ENCODE results near the gene DPH3. TPM values are rescaled to one million over a fixed set of nuclear protein-coding genes. Genes with fewer than 3 reads are reported as not detected.

Gene DPH3
- total and polyA plus RNA-seq, 9 of the 15 experiments (the other 6 are each of a cell fraction or from before 2014, with no cell fraction given): 15.9 to 131 (median 38.7) TPM

- Histone ChIP-seq H3K27me3 (ENCODE audit: control insufficient read depth in 2 of 2, insufficient read depth in 2 of 2, low read length in 2 of 2) (peaks cover 10 to 11% of the 10 kb centered on the region in 2 experiments), H3K4me1 (replicated peaks in 1 of 2; ENCODE audit: control insufficient read depth in 2 of 2, insufficient read depth in 2 of 2, low read length in 2 of 2) (no peaks in the 10 kb centered on the region), H3K36me3 (ENCODE audit: control insufficient read depth, insufficient read depth, low read length) (no peaks in the 10 kb centered on the region), H3K27ac (ENCODE audit: extremely low read depth, low read depth, low read length) (no peak overlapping the region), H3K79me2 (ENCODE audit: control insufficient read depth, insufficient read depth, low read length) (no peaks in the 10 kb centered on the region), H4K20me1 (replicated peaks; ENCODE audit: control insufficient read depth, insufficient read depth, low read length) (no peaks in the 10 kb centered on the region), H3K4me2 (ENCODE audit: insufficient read depth, low read length) (no peak overlapping the region), H2AFZ (ENCODE audit: low read depth, low read length) (no peak overlapping the region), H3K9me3 (replicated peaks; ENCODE audit: control insufficient read depth, insufficient read depth, low read depth, low read length) (no peaks in the 10 kb centered on the region), H3K4me3 (no peak overlapping the region), H3K9ac (ENCODE audit: insufficient read depth in 1 of 2, low read depth in 2 of 2, low read length in 2 of 2) (no peak overlapping the region), H3K9me1 (ENCODE audit: control insufficient read depth, insufficient read depth, low read length) (no peaks in the 10 kb centered on the region)
- POLR2A ChIA-PET: interaction anchor here (0.6 to 1.3 kb wide), 2 partner anchors 9 to 452 kb away, joined by 3 to 4 read pairs; no protein-coding TSS in a partner anchor
- in situ Hi-C loops (cut with MboI): no loop called here
- intact Hi-C loops (cut with micrococcal nuclease): no loop called here
- TF ChIP-seq CREBBP (IDR thresholded peaks at IDR 0.05; ENCODE audit: low read depth, low read length) (no peak), CREB1 (IDR thresholded peaks at IDR 0.05) (no peak), CREB1 (CRISPR knock-in tag; IDR thresholded peaks at IDR 0.05) (no peak)
- FAIRE-seq: no peak
- no peak for DNase-seq (ENCODE audit: extremely low read depth in 1 of 4, low spot score in 3 of 4)
- no TSS peak for BruUV-seq (replicated peaks)
- CTCF ChIA-PET (ENCODE audit: low intra/inter-chr PET ratio): no interaction called here
- WGBS (ENCODE audit: insufficient coverage, low coverage, missing lambda C conversion rate): 0% methylated on average over 1 of the region's 1 CpG
- no peak for ATAC-seq
These were observed 37.2 kb downstream of the DPH3 start for GRCh38 chr3:16227566-16227965.

DNA sequence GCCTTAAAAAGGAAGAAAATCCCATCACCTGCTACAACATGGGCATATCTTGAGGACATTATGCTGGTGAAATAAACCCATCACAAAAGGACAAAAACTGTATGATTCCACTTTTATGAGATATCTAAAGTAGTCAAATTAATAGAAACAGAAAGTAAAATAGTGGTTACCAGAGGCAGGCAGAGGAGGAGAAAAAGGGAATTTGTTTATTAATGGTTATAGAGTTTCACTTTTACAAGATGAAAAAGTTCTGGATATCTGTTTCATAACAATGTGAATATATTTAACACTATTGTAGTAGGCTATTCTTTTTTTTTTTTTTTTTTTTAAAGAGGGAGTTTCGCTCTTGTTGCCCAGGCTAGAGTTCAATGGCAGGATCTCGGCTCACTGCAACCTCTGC lies 40.4 kb downstream of the DPH3 start:
- Histone ChIP-seq H3K36me3 (ENCODE audit: control insufficient read depth, insufficient read depth, low read length) (no peaks in the 10 kb centered on the region), H3K4me1 (replicated peaks in 1 of 2; ENCODE audit: control insufficient read depth in 2 of 2, insufficient read depth in 2 of 2, low read length in 2 of 2) (no peaks in the 10 kb centered on the region), H4K20me1 (replicated peaks; ENCODE audit: control insufficient read depth, insufficient read depth, low read length) (no peaks in the 10 kb centered on the region), H3K27me3 (ENCODE audit: control insufficient read depth in 2 of 2, insufficient read depth in 2 of 2, low read length in 2 of 2) (peaks cover 8 to 21% of the 10 kb centered on the region in 2 experiments), H2AFZ (ENCODE audit: low read depth, low read length) (no peak overlapping the region), H3K9ac (ENCODE audit: insufficient read depth in 1 of 2, low read depth in 2 of 2, low read length in 2 of 2) (no peak overlapping the region), H3K9me1 (ENCODE audit: control insufficient read depth, insufficient read depth, low read length) (no peaks in the 10 kb centered on the region), H3K79me2 (ENCODE audit: control insufficient read depth, insufficient read depth, low read length) (no peaks in the 10 kb centered on the region), H3K9me3 (replicated peaks; ENCODE audit: control insufficient read depth, insufficient read depth, low read depth, low read length) (no peaks in the 10 kb centered on the region), H3K27ac (ENCODE audit: extremely low read depth, low read depth, low read length) (no peak overlapping the region), H3K4me2 (ENCODE audit: insufficient read depth, low read length) (no peak overlapping the region), H3K4me3 (no peak overlapping the region)
- BruUV-seq (replicated peaks): no TSS peak
- DNase-seq (ENCODE audit: extremely low read depth in 1 of 4, low spot score in 3 of 4) (no peak), ATAC-seq (no peak), FAIRE-seq (no peak)
- CTCF ChIA-PET (ENCODE audit: low intra/inter-chr PET ratio): no interaction called here
- in situ Hi-C loops (cut with MboI) (no loop called here), intact Hi-C loops (cut with micrococcal nuclease) (no loop called here)
- 6% methylated on average over 2 of the region's 2 CpGs for WGBS (ENCODE audit: insufficient coverage, low coverage, missing lambda C conversion rate)
- POLR2A ChIA-PET: interaction anchor here (0.5 kb wide), 1 partner anchor 33 kb away, joined by 3 read pairs; no protein-coding TSS in a partner anchor
- TF ChIP-seq TCF3 (CRISPR knock-in tag; IDR thresholded peaks at IDR 0.05) (no peak), HDAC8 (tag; IDR thresholded peaks at IDR 0.05) (no peak), ATF4 (CRISPR knock-in tag; IDR thresholded peaks at IDR 0.05) (no peak), SNRNP70 (optimal IDR thresholded peaks at IDR 0.05; ENCODE audit: low read depth, low read length) (no peak), RFX5 (IDR thresholded peaks at IDR 0.05; ENCODE audit: low read depth, low read length) (no peak), MAZ (CRISPR knock-in tag; conservative IDR thresholded peaks at IDR 0.05 in 1 of 2, IDR thresholded peaks at IDR 0.05 in 1 of 2) (no peak), TRIM28 (IDR thresholded peaks at IDR 0.05) (no peak), POU5F1 (IDR thresholded peaks at IDR 0.05; ENCODE audit: borderline replicate concordance, low read depth, low read length, partially characterized antibody) (no peak), ZBED1 (IDR thresholded peaks at IDR 0.05) (no peak), ESRRA (IDR thresholded peaks at IDR 0.05; ENCODE audit: borderline replicate concordance, low read depth) (no peak)
- TF ChIP-seq, protein P1, sequence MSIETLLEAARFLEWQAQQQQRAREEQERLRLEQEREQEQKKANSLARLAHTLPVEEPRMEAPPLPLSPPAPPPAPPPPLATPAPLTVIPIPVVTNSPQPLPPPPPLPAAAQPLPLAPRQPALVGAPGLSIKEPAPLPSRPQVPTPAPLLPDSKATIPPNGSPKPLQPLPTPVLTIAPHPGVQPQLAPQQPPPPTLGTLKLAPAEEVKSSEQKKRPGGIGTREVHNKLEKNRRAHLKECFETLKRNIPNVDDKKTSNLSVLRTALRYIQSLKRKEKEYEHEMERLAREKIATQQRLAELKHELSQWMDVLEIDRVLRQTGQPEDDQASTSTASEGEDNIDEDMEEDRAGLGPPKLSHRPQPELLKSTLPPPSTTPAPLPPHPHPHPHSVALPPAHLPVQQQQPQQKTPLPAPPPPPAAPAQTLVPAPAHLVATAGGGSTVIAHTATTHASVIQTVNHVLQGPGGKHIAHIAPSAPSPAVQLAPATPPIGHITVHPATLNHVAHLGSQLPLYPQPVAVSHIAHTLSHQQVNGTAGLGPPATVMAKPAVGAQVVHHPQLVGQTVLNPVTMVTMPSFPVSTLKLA (conservative IDR thresholded peaks at IDR 0.05): no peak
- TF ChIP-seq, protein P2, sequence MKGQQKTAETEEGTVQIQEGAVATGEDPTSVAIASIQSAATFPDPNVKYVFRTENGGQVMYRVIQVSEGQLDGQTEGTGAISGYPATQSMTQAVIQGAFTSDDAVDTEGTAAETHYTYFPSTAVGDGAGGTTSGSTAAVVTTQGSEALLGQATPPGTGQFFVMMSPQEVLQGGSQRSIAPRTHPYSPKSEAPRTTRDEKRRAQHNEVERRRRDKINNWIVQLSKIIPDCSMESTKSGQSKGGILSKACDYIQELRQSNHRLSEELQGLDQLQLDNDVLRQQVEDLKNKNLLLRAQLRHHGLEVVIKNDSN (CRISPR knock-in tag; IDR thresholded peaks at IDR 0.05): no peak

Measured in K562 (cell line).